SK-N-SH (cell line): Measurements from ENCODE around the gene ERI2. TPM values are rescaled to one million over a fixed set of nuclear protein-coding genes. Genes with fewer than 3 reads are reported as not detected.

Source experiments
- CTCF ChIA-PET: fragments of 300-600, 350-600 bp; formaldehyde crosslinking; extraction: SDS; loops from one replicate; lab custom pipeline; 2021; lab: Yijun Ruan, JAX
- POLR2A ChIA-PET: fragments of 350-600 bp; sonication (Branson Sonifier 250); formaldehyde crosslinking; extraction: SDS; loops from one replicate; lab custom pipeline; 2020; ENCODE audit warnings: antibody characterized with exemption, inconsistent platforms; lab: Yijun Ruan, JAX
- DNase-seq: peaks from one replicate; pipeline ENCODE4 v3.0.0; 2012
- H2AFZ ChIP-seq: fragments of 200-600 bp; sonication (generic); 2 replicates; pipeline ENCODE4 v1.8.1; 2016; ENCODE audit warnings: antibody characterized with exemption, mild to moderate bottlenecking, low read depth
- H3F3A ChIP-seq: fragments of 200-600 bp; sonication (generic); replicated peaks from 2 replicates; pipeline ENCODE3; 2016; ENCODE audit warnings: antibody characterized with exemption, mild to moderate bottlenecking; ENCODE audit not compliant: insufficient read depth
- H3K27ac ChIP-seq, 2 experiments: fragments of 200-500 bp in 1 of 2; fragments of 200-600 bp in 1 of 2; sonication (Bioruptor generic) in 1 of 2; sonication (generic), shearing (Covaris generic) in 1 of 2; 2 replicates each; pipeline versions ENCODE4 v1.5.1 to v1.6.1; 2014 to 2016; ENCODE audit warnings: low read depth in 2 of 2, inconsistent platforms in 1 of 2, low read length in 1 of 2, mild to moderate bottlenecking in 1 of 2, mixed read lengths in 1 of 2
- H3K27me3 ChIP-seq: fragments of 200-600 bp; sonication (generic), shearing (Covaris generic); 2 replicates; pipeline ENCODE4 v1.6.1; 2016; ENCODE audit warnings: mixed run types; ENCODE audit not compliant: insufficient read depth
- H3K36me3 ChIP-seq, 2 experiments: fragments of 200-500 bp in 1 of 2; fragments of 200-600 bp in 1 of 2; sonication (Bioruptor generic) in 1 of 2; sonication (generic) in 1 of 2; replicated peaks in 1 of 2; 2 replicates each; pipeline versions ENCODE3 to v1.5.1; 2014 to 2016; ENCODE audit warnings: low read length in 1 of 2, mild to moderate bottlenecking in 1 of 2; ENCODE audit not compliant: insufficient read depth in 2 of 2, control insufficient read depth in 1 of 2
- H3K4me1 ChIP-seq, 2 experiments: fragments of 200-500 bp in 1 of 2; fragments of 200-600 bp in 1 of 2; sonication (Bioruptor generic) in 1 of 2; sonication (generic), shearing (Covaris generic) in 1 of 2; 2 replicates each; pipeline versions ENCODE4 v1.5.1 to v1.6.1; 2014 to 2016; ENCODE audit warnings: low read depth in 1 of 2, low read length in 1 of 2, mixed run types in 1 of 2; ENCODE audit not compliant: insufficient read depth in 2 of 2, control insufficient read depth in 1 of 2
- H3K4me2 ChIP-seq: fragments of 200-600 bp; sonication (generic), shearing (Covaris generic); 2 replicates; pipeline ENCODE4 v1.6.1; 2017; ENCODE audit warnings: mixed run types
- H3K4me3 ChIP-seq, 2 experiments: fragments of 200-500 bp in 1 of 2; fragments of 200-600 bp in 1 of 2; sonication (Bioruptor generic) in 1 of 2; sonication (generic), shearing (Covaris generic) in 1 of 2; 2 replicates each; pipeline versions ENCODE4 v1.5.1 to v1.8.1; 2014 to 2016; ENCODE audit warnings: low read depth in 2 of 2, inconsistent platforms in 1 of 2, low read length in 1 of 2, mild to moderate bottlenecking in 1 of 2, mixed read lengths in 1 of 2, moderate library complexity in 1 of 2
- H3K79me2 ChIP-seq: fragments of 200-600 bp; sonication (generic); 2 replicates; pipeline ENCODE4 v1.8.1; 2017; ENCODE audit warnings: mild to moderate bottlenecking; ENCODE audit not compliant: insufficient read depth
- H3K9ac ChIP-seq: fragments of 200-600 bp; sonication (generic); 2 replicates; pipeline ENCODE4 v1.6.1; 2017; ENCODE audit warnings: mixed run types
- H3K9me2 ChIP-seq: fragments of 200-600 bp; sonication (generic); 2 replicates; pipeline ENCODE4 v1.6.1; 2017; ENCODE audit warnings: mixed run types
- H3K9me3 ChIP-seq: fragments of 200-600 bp; sonication (generic); 2 replicates; pipeline ENCODE4 v1.6.1; 2017; ENCODE audit warnings: mixed run types, mild to moderate bottlenecking, moderate library complexity
- H4K20me1 ChIP-seq: fragments of 200-600 bp; sonication (generic); 2 replicates; pipeline ENCODE4 v1.6.1; 2017; ENCODE audit warnings: mild to moderate bottlenecking, mixed run types; ENCODE audit not compliant: insufficient read depth
- ELF1 ChIP-seq: IDR thresholded peaks from 2 replicates; pipeline ENCODE4 v1.4.0; 2012
- EZH2phosphoT487 ChIP-seq: fragments of 200-600 bp; sonication (generic); IDR thresholded peaks from 2 replicates; pipeline ENCODE4 v1.6.1; 2017; ENCODE audit warnings: low read depth, mixed run types, mild to moderate bottlenecking, antibody characterized with exemption, moderate library complexity, borderline replicate concordance
- RFX5 ChIP-seq: IDR thresholded peaks from 2 replicates; pipeline ENCODE4 v1.6.1; 2012; ENCODE audit warnings: mild to moderate bottlenecking, improper control_type of control experiment, low read length
- YY1 ChIP-seq: IDR thresholded peaks from 2 replicates; pipeline ENCODE4 v1.4.0; 2012; ENCODE audit warnings: low read depth, mild to moderate bottlenecking
- ZBTB33 ChIP-seq: IDR thresholded peaks from 2 replicates; pipeline ENCODE4 v1.4.0; 2012; ENCODE audit warnings: low read depth, borderline replicate concordance
- WGBS: methylation state at CpG from one replicate; pipeline ENCODE4 v1.1.6; 2017; ENCODE audit warnings: low lambda C conversion rate; 5-methylcytosine and 5-hydroxymethylcytosine counted together
- polyA plus RNA-seq, 3 experiments: library from polyadenylated mRNA; depleted of rRNA; stranded (reverse); fragments of >200 nt; gene quantifications; 2 replicates each; pipeline ENCODE4 v1.2.3, GENCODE V29; 2012
- TF ChIP-seq, protein P1 (sequence below): IDR thresholded peaks from 2 replicates; pipeline ENCODE4 v1.4.0; 2012; ENCODE audit warnings: low read depth

The ERI2 gene
- polyA plus RNA-seq, 1 of the 3 experiments (the other 2 are of a cell fraction): 9.1 TPM

GRCh38 chr16:20763461-20764232 lies 42.6 kb downstream of the ERI2 start, which contains the start of gene ACSM3:
ACSM3 (plus strand) TSS chr16:20764014; CDS start chr16:20770035, 6,021 bp downstream.
- Histone ChIP-seq H3K9me3 (no peaks in the 10 kb centered on the region), H3K4me2 (peak within 1 kb of the TSS; percentile 25; the same call in 1 of the 2 replicates), H3K4me3 (peak within 1 kb of the TSS; percentile 52 to 63), H3K27ac (no peak within 1 kb of the TSS), H3K79me2 (no peaks in the 10 kb centered on the region), H3F3A (no peaks in the 10 kb centered on the region), H3K9ac (no peak within 1 kb of the TSS), H3K36me3 (no peaks in the 10 kb centered on the region), H3K27me3 (no peaks in the 10 kb centered on the region), H3K4me1 (no peaks in the 10 kb centered on the region), H4K20me1 (no peaks in the 10 kb centered on the region), H3K9me2 (no peaks in the 10 kb centered on the region), H2AFZ (peak within 1 kb of the TSS; percentile 88)
- TF ChIP-seq ELF1: no peak
- TF ChIP-seq ZBTB33: no peak
- TF ChIP-seq, protein P1, sequence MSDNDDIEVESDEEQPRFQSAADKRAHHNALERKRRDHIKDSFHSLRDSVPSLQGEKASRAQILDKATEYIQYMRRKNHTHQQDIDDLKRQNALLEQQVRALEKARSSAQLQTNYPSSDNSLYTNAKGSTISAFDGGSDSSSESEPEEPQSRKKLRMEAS: 0 out of 2 replicates have a peak, but pooled peaks have one; percentile 40
- peak; percentile 26; the same call in 1 of the 2 replicates for TF ChIP-seq YY1
- TF ChIP-seq RFX5: no peak
- ChIA-PET CTCF (interaction anchor here (0.6 kb wide), 1 partner anchor 1674 kb away, joined by 3 read pairs; no protein-coding TSS in a partner anchor), POLR2A (no interaction called here)
- 5% methylated on average over 10 of the region's 10 CpGs for WGBS
- peak; percentile 13 for DNase-seq

GRCh38 chr16:20762404-20763123 lies 43.7 kb downstream of the ERI2 start:
- H3K4me3 ChIP-seq: 0 out of 4 replicates have a peak overlapping the region, but pooled peaks of 1 of the 2 experiments have one; percentile 63
- H3K4me1 ChIP-seq: no peaks in the 10 kb centered on the region
- no peaks in the 10 kb centered on the region for H3K36me3 ChIP-seq
- no peaks in the 10 kb centered on the region for H3F3A ChIP-seq
- 69% methylated on average over 3 of the region's 3 CpGs for WGBS
- no peaks in the 10 kb centered on the region for H3K27me3 ChIP-seq
- no peaks in the 10 kb centered on the region for H4K20me1 ChIP-seq
- H3K79me2 ChIP-seq: no peaks in the 10 kb centered on the region
- no peak overlapping the region for H3K27ac ChIP-seq
- peak overlapping the region; percentile 88; the same call in 1 of the 2 replicates for H2AFZ ChIP-seq
- CTCF ChIA-PET: no interaction called here
- POLR2A ChIA-PET: no interaction called here
- H3K9ac ChIP-seq: no peak overlapping the region
- no peak for DNase-seq
- no peaks in the 10 kb centered on the region for H3K9me2 ChIP-seq
- TF ChIP-seq EZH2phosphoT487: no peak
- TF ChIP-seq, all 33 proteins: peak for 0
- Histone ChIP-seq H3K9me3 (no peaks in the 10 kb centered on the region), H3K4me2 (no peak overlapping the region)
